OCI-LY1 (cell line): ENCODE data around the gene CCDC27.

Experiments used
- H2AFZ ChIP-seq: fragments of 200-600 bp; sonication (generic), shearing (Covaris generic); 2 replicates; pipeline ENCODE4 v1.6.0; 2014; ENCODE audit warnings: antibody characterized with exemption, mild to moderate bottlenecking, low read length
- H3F3A ChIP-seq: fragments of 200-600 bp; sonication (generic), shearing (Covaris generic); 2 replicates; pipeline ENCODE4 v1.6.0; 2014; ENCODE audit warnings: mild to moderate bottlenecking, antibody characterized with exemption, low read length, moderate library complexity; ENCODE audit not compliant: insufficient read depth
- H3K27ac ChIP-seq: fragments of 200-600 bp; sonication (generic); 2 replicates; pipeline ENCODE4 v1.5.1; 2014; ENCODE audit warnings: low read length, mixed run types, mild to moderate bottlenecking, low read depth; ENCODE audit not compliant: poor library complexity, severe bottlenecking
- H3K27me3 ChIP-seq: fragments of 200-600 bp; sonication (generic); 2 replicates; pipeline ENCODE4 v1.6.0; 2014; ENCODE audit warnings: antibody characterized with exemption, mild to moderate bottlenecking, low read length, moderate library complexity; ENCODE audit not compliant: insufficient read depth
- H3K36me3 ChIP-seq: fragments of 200-600 bp; sonication (generic); 2 replicates; pipeline ENCODE4 v1.6.1; 2014; ENCODE audit warnings: mild to moderate bottlenecking, antibody characterized with exemption, low read length, moderate library complexity, mixed read lengths; ENCODE audit not compliant: insufficient read depth
- H3K4me1 ChIP-seq: fragments of 200-600 bp; sonication (generic); 2 replicates; pipeline ENCODE4 v1.5.1; 2014; ENCODE audit warnings: mild to moderate bottlenecking, low read length, moderate library complexity; ENCODE audit not compliant: insufficient read depth, severe bottlenecking
- H3K4me2 ChIP-seq: fragments of 200-600 bp; sonication (generic), shearing (Covaris generic); 2 replicates; pipeline ENCODE4 v1.6.1; 2014; ENCODE audit warnings: low read length
- H3K4me3 ChIP-seq: fragments of 200-600 bp; sonication (generic); 2 replicates; pipeline ENCODE4 v1.5.1; 2014; ENCODE audit warnings: low read length, low read depth, mild to moderate bottlenecking, mixed read lengths; ENCODE audit not compliant: poor library complexity, severe bottlenecking
- H3K79me2 ChIP-seq: fragments of 200-600 bp; shearing (Covaris generic); 2 replicates; pipeline ENCODE4 v1.6.1; 2016; ENCODE audit warnings: mixed run types, low read length, mixed read lengths; ENCODE audit not compliant: insufficient read depth
- H3K9ac ChIP-seq: fragments of 200-600 bp; sonication (generic), shearing (Covaris generic); 2 replicates; pipeline ENCODE4 v1.6.1; 2014; ENCODE audit warnings: mild to moderate bottlenecking, low read length, mixed read lengths
- H3K9me2 ChIP-seq: fragments of 200-600 bp; sonication (generic), shearing (Covaris generic); 2 replicates; pipeline ENCODE4 v1.6.1; 2014; ENCODE audit warnings: low read depth, mild to moderate bottlenecking, low read length, mixed read lengths
- H3K9me3 ChIP-seq: fragments of 200-600 bp; shearing (Covaris generic); 2 replicates; pipeline ENCODE4 v1.6.1; 2014; ENCODE audit warnings: low read length, mixed read lengths
- H4K20me1 ChIP-seq: fragments of 200-600 bp; sonication (generic), shearing (Covaris generic); 2 replicates; pipeline ENCODE4 v1.6.0; 2016; ENCODE audit warnings: mild to moderate bottlenecking, low read length; ENCODE audit not compliant: insufficient read depth
- CTCF ChIP-seq: fragments of 200-600 bp; sonication (generic), shearing (Covaris generic); IDR thresholded peaks from 2 replicates; pipeline ENCODE4 v1.5.1; 2017; ENCODE audit warnings: mild to moderate bottlenecking, antibody characterized with exemption, low read length, moderate library complexity, mixed read lengths
- EZH2 ChIP-seq: fragments of 200-600 bp; sonication (generic), shearing (Covaris generic); IDR thresholded peaks from 2 replicates; pipeline ENCODE4 v1.8.0; 2017; ENCODE audit warnings: borderline replicate concordance, mixed run types, mild to moderate bottlenecking, antibody characterized with exemption, low read length, moderate library complexity, mixed read lengths

Gene CCDC27

GRCh38 chr1:3743421-3743820 is 8.8 kb upstream of the CCDC27 start:
- Histone ChIP-seq H3K79me2 (no peaks in the 10 kb centered on the region), H3K36me3 (peaks cover 34% of the 10 kb centered on the region; the same call in 1 of the 2 replicates), H3K4me3 (no peak overlapping the region), H3K27ac (no peak overlapping the region), H3K27me3 (no peaks in the 10 kb centered on the region), H3K4me1 (peaks cover 31% of the 10 kb centered on the region), H3K9me2 (no peaks in the 10 kb centered on the region), H3K9ac (no peak overlapping the region), H4K20me1 (no peaks in the 10 kb centered on the region), H3K4me2 (no peak overlapping the region), H3F3A (no peaks in the 10 kb centered on the region), H3K9me3 (no peaks in the 10 kb centered on the region), H2AFZ (no peak overlapping the region)
- TF ChIP-seq EZH2 = no peak
- no peak for TF ChIP-seq CTCF

- no peak overlapping the region for H3K4me2 ChIP-seq
- H3K9ac ChIP-seq = no peak overlapping the region
- no peaks in the 10 kb centered on the region for H4K20me1 ChIP-seq
- peaks cover 31% of the 10 kb centered on the region for H3K4me1 ChIP-seq
- no peaks in the 10 kb centered on the region for H3K9me2 ChIP-seq
- no peak overlapping the region for H2AFZ ChIP-seq
- TF ChIP-seq CTCF (no peak), EZH2 (no peak)
- no peak overlapping the region for H3K27ac ChIP-seq
- H3K9me3 ChIP-seq = no peaks in the 10 kb centered on the region
- no peak overlapping the region for H3K4me3 ChIP-seq
- H3K36me3 ChIP-seq = peaks cover 29% of the 10 kb centered on the region; the same call in 1 of the 2 replicates
- H3F3A ChIP-seq = no peaks in the 10 kb centered on the region
- no peaks in the 10 kb centered on the region for H3K27me3 ChIP-seq
- no peaks in the 10 kb centered on the region for H3K79me2 ChIP-seq
These were observed 8.4 kb upstream of the CCDC27 start for GRCh38 chr1:3743826-3744225.

GRCh38 chr1:3744646-3745045 is 7.6 kb upstream of the CCDC27 start:
- Histone ChIP-seq H4K20me1 (no peaks in the 10 kb centered on the region), H3K4me3 (no peak overlapping the region), H3K27me3 (no peaks in the 10 kb centered on the region), H3K9ac (no peak overlapping the region), H2AFZ (no peak overlapping the region), H3K9me3 (no peaks in the 10 kb centered on the region), H3K4me1 (peaks cover 31% of the 10 kb centered on the region), H3F3A (no peaks in the 10 kb centered on the region), H3K27ac (no peak overlapping the region), H3K4me2 (no peak overlapping the region), H3K9me2 (no peaks in the 10 kb centered on the region), H3K79me2 (no peaks in the 10 kb centered on the region), H3K36me3 (peaks cover 23% of the 10 kb centered on the region; the same call in 1 of the 2 replicates)
- TF ChIP-seq EZH2 = no peak
- no peak for TF ChIP-seq CTCF
